Kidney glomerular epithelial cell (primary cell): ENCODE results near the gene MED14.

Experiments used
- DNase-seq: peaks from one replicate; lab custom pipeline; 2025; lab: John Stamatoyannopoulos, UW

The MED14 gene

DNA sequence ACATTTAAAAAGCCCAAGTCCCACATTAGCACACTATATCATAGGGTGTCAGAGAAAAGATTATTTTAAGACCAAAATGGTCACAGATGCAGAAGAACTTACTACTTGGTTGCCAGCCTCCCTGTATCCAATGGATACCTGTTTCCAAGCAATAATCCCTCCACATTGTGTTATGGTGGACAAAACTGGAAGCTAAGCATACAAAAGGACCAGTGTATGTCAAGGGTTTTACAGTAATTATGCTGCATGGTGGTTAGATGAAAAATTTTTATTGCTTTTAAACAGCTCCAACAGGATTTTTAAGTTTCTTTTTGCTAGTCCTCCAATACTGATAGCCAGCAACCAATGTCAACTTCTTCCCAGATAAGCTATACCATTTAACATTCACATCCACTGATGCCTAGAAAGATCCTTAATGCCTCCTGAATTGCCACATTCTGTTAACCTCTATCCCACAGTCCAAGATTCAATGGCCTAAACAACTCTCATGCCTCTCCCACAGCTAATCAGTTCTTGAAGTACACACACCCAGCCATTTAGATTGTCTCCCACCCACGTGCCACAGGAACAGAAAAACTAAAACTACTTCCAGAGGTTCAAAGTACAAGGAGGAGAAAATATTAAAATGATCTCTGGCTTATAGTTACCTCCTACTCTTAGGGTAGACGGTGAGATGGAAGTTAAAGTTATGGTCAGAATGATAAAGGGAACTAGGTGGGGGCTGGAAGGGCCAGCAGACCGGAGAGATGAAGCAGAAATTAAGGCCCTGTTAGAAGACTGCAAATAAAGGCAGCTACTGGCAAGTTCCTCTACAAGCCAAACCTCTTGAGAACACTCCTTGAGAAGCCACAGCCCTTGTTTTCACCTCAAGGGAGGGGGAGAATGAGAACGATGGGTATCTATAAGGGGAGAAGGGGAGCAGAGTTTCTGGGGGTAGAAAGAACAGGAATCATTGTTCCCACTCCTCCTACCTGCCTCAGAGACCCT is 5.5 kb downstream of the MED14 start:
- no peak for DNase-seq

DNA sequence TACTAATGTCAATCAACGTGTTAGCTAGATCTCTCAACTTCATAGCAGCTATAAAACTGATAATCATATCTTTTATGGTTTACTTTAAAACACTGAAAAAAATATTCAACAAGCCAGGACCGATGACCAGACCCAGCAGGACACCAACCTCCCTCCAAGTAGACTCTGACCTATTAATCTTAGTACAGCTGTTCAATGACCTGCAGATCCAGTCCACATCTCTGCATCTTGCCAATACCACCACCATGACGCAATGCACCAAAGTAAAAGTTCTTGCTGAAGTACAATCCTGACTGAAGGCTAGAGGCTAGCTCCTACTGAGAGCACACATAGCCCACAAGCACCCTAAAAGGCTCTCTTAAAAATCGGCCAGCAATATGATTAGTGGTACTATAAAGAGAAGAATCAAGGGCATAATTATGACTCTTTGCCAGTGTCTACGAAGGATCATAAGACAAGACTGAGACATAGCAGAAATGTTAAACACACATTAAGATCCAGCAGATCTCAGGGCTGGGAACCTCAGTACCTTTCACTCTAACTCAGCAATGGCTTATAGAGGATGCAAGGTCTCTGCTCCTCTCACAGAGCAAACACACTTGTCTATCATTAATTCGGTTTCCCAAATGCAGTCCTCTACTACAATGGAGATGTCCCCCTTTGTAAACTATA is 7.6 kb downstream of the MED14 start:
- no peak for DNase-seq

DNA sequence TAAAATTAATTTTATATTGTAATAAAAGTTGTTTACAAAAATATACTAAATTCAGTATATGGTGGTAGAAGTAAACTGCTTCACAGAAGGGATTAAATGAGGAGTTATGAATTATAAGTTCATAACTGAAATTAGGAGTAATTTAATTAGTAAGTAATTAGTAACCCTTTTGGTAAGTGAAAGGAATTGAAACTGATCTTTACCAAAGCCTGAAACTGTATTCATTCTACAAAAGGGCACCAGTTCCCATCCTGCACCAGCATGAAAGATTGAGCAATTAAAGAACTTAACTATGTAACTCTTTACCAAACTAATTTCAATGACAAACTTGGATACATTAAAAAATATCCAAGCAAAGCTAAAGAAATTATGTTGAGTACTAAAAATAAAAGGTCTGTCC is 8.2 kb downstream of the MED14 start:
- no peak for DNase-seq

DNA sequence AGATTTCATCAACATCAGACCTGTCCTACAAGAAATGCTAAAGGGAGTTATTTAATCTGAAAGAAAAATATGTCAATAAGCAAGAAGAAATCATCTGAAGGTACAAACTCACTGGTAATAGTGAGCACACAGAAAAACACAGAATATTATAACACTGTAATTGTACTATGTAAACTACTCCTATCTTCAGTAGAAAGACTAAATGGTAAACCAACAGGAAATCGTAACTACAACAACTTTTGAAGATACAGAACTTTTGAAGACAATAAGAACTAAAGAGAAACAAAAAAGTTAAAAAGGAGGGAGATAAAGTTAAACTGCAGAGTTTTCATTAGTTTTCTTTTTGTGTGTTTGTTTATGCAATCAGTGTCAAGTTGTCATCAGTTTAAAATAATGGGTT is 12.4 kb downstream of the MED14 start:
- no peak for DNase-seq

DNA sequence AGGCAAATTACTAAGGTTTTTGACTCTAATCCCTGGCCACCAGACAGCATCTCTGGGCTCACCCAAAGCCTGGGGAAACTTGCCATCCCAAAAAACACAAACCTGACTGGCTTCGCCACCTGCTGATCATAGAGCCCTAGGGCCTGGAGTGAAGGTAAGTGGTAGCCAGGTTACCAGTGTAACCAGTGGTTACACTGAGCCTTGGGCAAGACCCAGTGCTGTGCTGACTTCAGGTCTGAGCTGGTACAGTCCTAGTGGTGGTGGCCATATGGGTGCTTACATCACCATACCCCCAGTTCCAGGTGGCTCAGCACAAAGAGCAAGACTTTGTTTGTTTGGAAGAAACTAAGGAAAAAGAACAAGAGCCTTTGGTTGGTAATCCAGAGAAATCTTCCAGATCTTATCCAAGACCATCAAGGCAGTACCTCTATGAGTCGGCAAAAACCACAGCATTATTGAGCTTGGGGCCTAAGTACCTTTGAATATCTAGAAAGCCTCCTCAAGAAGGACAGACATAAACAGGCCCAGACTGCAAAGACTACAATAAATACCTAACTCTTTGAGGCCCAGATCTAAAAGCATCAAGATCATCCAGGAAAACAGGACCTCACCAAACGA is 13.7 kb downstream of the MED14 start:
- DNase-seq = no peak

DNA sequence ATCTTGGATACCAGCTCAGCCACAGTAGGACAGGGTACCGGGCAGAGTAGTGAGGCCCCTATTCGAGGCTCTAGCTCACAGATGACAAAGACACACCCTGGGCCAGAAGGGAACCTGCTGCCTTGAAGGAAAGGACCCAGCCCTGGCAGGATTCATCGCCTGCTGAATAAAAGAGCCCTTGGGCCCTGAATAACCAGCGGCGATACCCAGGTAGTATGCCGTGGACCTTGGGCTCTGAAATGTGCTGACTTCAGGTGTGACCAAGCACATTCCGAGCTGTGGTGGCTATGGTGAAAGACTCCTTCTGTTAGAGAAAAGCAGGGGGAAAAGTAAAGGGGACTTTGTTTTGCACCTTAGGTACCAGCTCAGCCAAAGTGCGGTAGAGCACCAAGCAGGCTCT is 14.6 kb downstream of the MED14 start:
- no peak for DNase-seq

DNA sequence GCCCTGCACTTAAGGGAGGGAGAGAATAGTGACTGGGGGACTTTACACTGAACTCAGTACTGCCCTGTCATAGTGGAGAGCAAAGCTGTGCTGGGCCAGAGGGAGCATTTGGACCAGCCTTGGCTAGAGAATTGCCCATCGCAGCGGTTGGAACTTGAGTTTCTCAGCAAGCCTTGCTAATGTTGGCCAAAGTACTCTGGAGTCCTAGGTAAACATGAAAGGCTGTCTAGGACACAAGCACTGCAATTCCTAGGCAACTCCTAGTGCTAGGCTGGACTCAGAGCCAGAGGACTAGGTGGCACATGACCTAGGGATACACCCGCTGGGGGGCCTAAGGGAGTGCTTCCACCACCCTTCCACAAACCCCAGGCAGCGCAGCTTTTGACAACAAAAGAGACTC is 15.0 kb downstream of the MED14 start:
- no peak for DNase-seq

DNA sequence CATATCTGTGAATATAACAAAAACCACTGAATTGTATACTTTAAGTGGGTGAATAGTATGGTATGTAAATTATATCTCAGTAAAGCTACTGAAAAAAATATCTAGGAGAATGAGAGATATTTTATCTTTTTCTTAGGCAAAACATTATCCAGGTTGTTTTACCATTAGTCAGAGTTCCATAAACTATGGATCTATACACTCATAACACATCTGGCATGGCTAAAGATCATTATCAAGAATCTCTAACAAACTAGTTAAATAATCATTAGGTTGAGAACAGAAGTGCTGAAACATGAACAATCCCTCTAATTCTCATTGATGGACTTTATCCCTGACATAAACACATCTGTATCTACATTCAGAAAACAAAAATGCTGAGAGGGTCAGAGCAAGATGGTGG is 15.6 kb downstream of the MED14 start:
- no peak for DNase-seq

DNA sequence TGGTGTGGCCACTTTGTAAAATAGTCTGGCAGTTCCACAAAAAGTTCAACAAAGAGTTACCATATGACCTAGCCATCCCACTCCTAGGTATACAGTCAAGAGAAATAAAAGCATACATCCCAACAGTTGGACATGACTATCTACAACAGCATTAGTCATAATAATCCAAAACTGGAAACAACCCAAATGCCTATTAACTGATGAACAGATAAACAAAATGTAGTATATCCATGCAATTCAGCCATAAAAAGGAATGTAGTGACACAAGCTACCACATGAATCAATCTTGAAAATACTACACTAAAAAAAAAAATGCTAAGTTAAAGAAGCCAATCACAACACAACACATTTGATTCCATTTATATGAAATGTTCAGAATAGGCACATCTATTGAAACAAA is 16.1 kb downstream of the MED14 start:
- DNase-seq = no peak

DNA sequence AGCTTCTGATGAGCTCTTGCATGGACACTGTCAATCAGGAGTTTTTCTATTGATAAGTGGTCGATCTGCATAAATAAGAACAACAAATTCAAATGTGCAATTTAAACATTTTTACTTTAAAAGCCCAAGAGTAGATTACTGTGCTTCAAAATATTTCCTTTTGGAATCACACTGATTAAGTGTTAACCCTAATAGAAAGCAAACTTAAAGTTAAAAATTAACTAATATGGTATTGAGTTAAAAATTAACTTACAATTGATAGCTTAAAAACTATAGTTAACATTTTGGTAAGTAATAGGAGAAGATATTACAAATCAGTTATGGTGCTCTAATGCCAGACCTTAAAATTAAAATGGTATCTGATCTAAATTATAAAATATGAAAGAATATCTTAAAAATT is 25.9 kb downstream of the MED14 start:
- DNase-seq = no peak

DNA sequence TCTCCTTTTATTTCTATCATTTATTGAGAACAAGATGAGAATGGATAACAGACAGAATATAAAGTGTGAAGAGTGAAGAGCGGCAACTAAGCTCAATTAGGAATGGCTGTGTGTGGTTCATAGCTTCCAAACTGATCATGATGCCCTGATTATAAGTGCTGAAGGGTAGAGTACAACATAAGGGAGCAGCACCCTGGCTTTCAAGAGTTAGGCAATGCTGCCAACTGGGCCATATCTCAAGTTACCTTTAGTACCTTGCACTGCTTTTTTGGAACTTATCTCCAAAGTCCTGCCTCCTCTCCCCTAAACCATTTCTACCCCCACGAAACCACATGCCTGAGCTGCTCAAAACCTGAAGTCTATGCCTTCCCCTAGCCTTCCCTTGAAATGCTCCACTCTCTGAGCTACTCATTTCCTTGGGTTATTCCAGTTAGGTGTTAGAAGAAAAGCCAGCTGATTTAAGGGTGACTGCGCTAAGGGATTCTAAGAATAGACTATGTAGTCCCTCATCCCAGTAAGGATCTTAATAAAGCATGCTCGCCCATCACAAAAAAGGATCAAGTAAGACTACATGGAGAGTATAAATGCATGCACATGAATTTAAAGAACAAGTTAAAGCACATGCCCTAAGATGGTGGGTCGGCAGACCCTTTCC is 29.6 kb downstream of the MED14 start:
- no peak for DNase-seq

DNA sequence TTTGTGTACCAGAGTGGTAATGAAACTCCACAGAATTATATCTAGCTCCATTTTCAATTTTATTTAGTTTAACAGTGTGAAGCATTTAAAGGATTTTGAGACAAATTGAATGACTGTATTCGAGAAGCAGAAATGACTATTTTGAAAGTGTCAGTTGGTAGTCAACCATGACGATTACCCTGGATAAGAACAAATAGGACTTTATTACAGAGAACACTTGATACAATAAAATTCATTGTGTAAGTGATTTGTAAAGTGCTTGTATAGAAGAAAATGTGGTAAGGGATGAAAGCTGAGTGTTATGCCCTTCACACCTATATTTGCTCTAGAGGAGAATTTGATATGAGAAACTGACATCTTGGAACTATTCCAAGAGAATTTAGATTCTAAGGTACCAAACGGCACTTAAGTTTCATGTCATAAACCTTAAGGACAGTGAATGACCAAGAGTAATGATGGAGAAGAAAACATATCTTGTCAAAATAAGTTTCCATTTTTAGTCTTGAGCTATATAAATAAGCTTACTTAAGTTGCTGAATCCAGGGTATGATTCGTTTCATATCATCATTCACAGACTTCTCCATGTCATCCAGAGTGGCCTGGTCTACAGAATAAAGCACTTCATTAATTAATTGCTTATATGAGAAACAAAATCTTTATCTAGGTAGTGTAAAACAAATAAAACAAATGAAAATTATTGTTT is 34.6 kb downstream of the MED14 start:
- DNase-seq = no peak

DNA sequence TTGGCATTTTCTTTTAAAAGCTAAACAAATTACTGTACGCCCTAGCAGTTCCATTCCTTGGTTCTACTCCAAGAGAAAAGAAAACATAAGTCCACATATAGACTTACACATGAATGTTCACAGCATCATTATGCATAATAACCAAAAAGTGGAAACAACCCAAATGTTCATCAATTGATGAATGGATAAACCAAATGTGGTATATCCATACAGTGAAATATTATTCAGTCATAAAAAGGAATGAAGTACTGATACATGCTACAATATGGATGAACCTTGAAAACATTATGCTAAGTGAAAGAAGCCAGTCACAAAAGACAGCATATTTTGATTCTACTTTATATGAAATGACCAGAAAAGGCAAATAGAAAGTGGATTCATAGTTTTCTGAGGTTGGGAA is 36.5 kb downstream of the MED14 start:
- DNase-seq = no peak

DNA sequence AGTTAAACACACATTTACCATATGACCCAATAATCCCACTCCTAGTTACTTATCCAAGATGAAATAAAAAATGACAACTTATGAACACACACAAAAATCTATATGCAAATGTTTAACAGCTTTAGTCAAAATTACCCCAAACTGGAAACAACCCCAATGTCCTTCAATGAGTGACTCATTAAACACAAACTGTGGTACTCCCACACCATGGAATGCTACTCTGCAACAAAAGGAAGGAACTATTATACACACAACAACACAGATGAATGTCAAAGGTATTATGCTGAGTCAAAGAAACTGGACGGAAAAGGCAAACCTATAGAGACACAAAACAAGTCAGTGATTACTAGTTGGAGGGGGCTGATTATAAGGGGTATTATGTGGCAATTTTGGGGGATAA is 40.5 kb downstream of the MED14 start:
- no peak for DNase-seq

DNA sequence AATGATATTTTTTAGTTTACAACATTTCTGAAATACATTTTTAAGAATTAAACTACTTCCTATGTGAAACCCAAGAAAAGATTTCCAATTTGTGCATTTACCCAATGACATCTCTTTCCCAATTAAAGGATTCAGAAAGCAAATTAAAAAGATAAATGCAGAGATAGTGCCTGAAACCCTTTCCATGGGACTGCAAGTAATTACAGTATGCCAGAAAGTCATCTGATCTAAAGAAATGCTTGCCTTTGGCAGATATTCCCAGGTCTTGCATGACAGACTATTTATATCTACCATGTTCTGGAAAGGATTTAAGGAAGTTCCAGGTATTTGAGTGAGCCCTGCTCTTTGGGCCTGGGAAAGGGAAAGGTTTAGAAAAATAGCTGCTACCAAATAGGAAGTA is 46.4 kb downstream of the MED14 start:
- no peak for DNase-seq

DNA sequence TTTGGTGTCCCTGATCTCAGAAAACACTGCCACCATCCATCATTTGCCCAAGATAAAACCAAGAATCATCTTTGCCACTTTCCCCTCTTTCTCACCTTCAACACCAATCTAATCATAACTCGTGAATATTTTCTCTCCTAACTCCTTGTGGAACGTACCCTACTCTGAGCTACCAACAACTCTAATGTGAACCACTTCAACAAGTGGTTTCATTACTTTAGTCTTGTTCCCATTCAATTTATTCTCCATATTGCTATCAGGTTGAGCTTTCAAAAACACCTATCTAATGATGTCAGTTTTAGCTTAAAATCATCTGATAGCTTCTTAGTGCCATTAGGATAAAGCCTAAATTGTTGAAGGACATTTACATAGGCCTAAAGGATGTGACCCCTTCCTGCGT is 48.2 kb downstream of the MED14 start:
- DNase-seq = no peak

DNA sequence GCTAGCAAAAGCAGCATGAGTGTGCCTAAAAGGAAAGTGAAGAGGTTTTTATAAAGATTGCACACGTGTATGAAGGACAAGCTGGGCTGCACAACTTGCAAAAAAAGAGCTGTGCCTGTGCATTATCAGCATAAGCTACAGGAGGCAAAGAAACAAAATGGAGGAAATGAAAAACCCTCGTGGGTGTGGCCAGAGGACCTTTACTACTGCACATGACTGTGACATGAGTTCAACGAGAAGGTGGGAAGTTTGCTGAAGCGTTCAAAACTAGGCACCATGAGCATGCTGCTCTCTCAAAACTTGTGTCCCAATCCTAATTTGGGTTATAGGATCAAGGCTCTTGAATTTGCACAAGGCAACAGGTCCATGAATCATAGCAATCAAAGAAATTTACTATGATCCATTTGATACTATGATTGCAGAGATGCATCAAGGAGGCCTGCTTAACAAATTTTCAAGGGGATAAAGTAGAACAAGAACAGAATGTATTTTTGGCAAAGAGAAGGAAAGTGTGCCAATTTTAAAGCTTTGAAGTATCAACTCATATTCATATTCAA is 49.9 kb downstream of the MED14 start:
- DNase-seq = no peak

DNA sequence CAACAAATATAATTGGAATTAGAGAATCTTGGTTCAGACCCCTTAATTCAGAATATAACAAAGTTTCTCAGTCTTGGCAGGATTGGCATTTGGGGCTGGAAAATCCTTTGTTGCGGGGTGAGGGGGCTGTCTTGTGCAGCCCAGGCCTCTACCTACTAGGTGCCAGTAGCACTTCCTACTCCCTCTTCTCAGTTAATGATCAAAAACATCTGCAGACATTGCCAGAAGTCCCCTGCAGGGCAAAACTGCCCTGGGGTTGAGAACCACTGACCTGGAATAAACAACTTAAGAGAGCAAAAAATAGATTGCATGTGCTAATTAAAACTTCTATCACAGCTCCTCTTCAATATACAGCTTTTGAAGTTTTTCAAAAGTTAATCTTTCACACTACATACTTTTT is 51.2 kb downstream of the MED14 start:
- DNase-seq = no peak

DNA sequence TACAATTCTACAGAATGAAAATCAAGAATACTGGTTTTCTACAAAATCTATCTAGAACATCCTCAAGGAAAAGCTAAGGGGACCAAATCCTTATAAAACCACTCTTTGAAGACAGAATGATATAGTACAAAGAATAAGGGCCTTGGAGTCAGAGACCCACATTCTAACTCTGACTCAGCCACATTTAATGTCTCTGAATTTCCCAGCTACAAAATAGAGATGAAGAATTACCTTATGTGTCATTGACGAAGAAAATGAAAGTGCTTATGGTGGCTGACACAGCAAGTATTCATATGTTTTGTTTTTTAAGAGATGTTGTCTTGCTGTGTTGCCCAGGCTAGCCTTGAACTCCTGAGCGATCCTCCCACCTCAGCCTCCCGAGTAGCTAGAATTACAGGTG is 52.1 kb downstream of the MED14 start:
- DNase-seq = peak; percentile 4

DNA sequence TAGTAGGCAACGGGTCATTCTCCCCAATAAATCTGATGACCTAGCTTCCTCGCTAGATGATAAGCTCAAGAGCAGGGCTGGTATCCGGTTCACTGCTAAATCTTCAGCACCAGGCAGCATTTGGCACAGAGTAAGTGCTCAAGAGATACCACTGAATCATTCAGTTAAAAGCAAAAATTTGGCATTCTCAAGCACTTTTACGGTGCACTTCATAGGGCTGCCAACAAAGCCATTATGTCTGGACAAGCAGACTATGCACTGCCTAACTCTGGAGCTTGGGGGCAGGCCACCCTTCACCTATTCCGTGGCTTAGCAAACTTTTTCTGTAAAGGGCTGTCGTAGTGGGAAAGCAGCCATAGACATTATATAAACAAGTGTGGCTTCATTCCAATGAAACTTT is 64.2 kb downstream of the MED14 start:
- no peak for DNase-seq

DNA sequence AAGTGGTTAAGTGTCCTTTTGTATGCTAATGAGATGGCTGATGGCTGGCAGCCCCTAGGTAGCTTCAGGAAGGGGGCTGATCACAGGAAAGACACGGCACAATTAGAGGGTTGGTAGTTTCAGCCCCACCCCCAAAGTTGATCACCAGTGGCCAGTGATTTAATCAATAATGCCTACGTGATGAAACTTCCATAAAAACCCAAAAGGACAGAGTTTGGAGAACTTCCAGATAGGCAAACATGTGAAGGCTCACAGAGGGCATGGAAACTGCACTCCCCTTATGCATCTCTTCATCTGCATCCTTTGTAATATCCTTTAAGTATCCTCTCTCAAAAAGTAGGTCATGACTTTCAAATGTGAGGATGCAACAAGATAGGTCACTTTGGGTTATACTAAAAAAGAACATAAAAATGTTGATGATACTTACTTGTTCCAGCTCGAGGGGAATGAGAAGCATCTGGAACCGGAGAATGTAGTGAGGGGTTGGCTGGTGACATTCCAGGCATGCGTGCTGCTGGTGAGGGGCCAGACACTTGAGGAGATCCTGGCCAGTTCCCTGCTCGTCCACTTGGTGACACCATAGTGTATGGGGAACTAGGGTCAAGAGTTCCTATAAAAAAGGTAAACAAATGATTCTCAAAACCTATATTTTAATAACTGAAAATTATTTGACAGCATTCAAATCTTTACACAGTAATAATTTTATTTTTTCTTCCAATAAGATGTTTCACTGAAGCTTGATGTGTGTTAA is 71.3 kb downstream of the MED14 start:
- no peak for DNase-seq
